ENCODE data around the gene EP300.
"Not testable (repeated sequence)": the region's sequence is repeated elsewhere in the genome, so short reads cannot be mapped to it uniquely, and the experiment has no call there.

The EP300 gene

DNA sequence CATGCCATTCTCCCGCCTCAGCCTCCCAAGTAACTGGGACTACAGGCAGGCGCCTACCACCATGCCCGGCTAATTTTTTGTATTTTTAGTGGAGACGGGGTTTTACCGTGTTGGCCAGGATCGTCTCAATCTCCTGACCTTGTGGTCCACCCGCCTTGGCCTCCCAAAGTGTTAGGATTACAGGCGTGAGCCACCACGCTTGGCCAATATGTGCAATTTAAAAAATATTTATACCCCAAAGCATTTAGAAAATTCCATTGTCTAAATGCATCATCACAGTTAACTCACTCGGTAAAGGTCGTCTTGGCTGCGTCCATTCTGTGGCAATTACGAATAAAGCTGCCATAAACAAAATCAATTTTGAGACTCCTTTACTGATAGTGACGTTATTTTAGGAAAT is 36.2 kb downstream of the EP300 start:
- no peak overlapping the region for H3K4me3 ChIP-seq (ENCODE audit: insufficient read depth in 1 of 2, low read depth in 1 of 2, low read length in 2 of 2)
- H3K27ac ChIP-seq (ENCODE audit: low read length, poor library complexity, severe bottlenecking): no peak overlapping the region
- 98% methylated on average over 14 of the region's 14 CpGs for whole genome bisulfite sequencing
- no peak overlapping the region for H2AFZ ChIP-seq (ENCODE audit: low read depth, low read length)
- no peak overlapping the region for H3K14ac ChIP-seq (ENCODE audit: low read length in 2 of 2)
- no peak overlapping the region for H3K23ac ChIP-seq (ENCODE audit: low read length in 2 of 2)
- H4K8ac ChIP-seq (ENCODE audit: low read length): no peak overlapping the region
- no peak overlapping the region for H2BK5ac ChIP-seq (ENCODE audit: low read depth, low read length, poor library complexity, severe bottlenecking)
- no peak overlapping the region for H3K18ac ChIP-seq (ENCODE audit: low read depth in 1 of 2, low read length in 2 of 2)
- H2BK12ac ChIP-seq (ENCODE audit: low read length in 2 of 2): no peak overlapping the region
- no peaks in the 10 kb centered on the region for H3K9me3 ChIP-seq (ENCODE audit: control insufficient read depth, low read length)
- no peak overlapping the region for H3K9ac ChIP-seq (ENCODE audit: low read length)
- no peak overlapping the region for H3K4ac ChIP-seq (ENCODE audit: low read depth in 1 of 2, low read length in 2 of 2)
- H4K91ac ChIP-seq (ENCODE audit: low read length): no peak overlapping the region
- no peak overlapping the region for H2BK120ac ChIP-seq (ENCODE audit: low read depth, low read length)
- no peak for DNase-seq
- no peaks in the 10 kb centered on the region for H3K27me3 ChIP-seq (ENCODE audit: control insufficient read depth in 1 of 2, insufficient read depth in 1 of 2, low read length in 2 of 2)
- H3K4me2 ChIP-seq (ENCODE audit: low read length, poor library complexity, severe bottlenecking): no peak overlapping the region
- H3K36me3 ChIP-seq (ENCODE audit: control insufficient read depth in 1 of 2, insufficient read depth in 2 of 2, low read depth in 1 of 2, low read length in 2 of 2): peaks cover 40 to 85% of the 10 kb centered on the region in 2 experiments
- H2AK5ac ChIP-seq (ENCODE audit: low read length, severe bottlenecking): no peak overlapping the region
- H3K79me1 ChIP-seq (replicated peaks; ENCODE audit: low read length, poor library complexity, severe bottlenecking): peaks cover 16% of the 10 kb centered on the region
- no peak overlapping the region for H2BK15ac ChIP-seq (ENCODE audit: low read depth, poor library complexity, severe bottlenecking)
- H3K4me1 ChIP-seq (ENCODE audit: control insufficient read depth, insufficient read depth, low read depth, low read length): no peaks in the 10 kb centered on the region

DNA sequence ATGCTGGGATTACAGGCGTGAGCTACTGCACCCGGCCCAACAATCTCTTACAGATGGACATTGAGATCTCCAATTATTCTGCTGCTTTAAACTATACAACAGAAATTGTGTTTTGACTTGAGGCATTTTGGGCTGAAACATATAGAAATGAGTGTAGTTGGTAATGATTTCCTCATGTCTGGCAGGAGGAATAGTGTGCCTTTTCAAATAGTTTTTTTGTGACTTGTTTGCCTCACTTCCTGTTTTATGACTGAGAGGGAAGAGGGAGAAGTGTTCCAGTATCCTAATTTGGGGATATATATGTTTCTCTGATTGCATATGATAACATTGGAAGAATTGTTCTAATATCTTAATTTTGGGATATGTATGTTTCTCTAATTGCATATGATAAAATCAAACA is 40.2 kb downstream of the EP300 start:
- Histone ChIP-seq H3K4me1 (ENCODE audit: control insufficient read depth, insufficient read depth, low read depth, low read length) (peaks cover 2% of the 10 kb centered on the region), H3K23ac (ENCODE audit: low read length in 2 of 2) (no peak overlapping the region), H3K14ac (ENCODE audit: low read length in 2 of 2) (no peak overlapping the region), H2AK5ac (ENCODE audit: low read length, severe bottlenecking) (no peak overlapping the region), H2BK12ac (ENCODE audit: low read length in 2 of 2) (no peak overlapping the region), H2BK120ac (ENCODE audit: low read depth, low read length) (no peak overlapping the region), H3K36me3 (ENCODE audit: control insufficient read depth in 1 of 2, insufficient read depth in 2 of 2, low read depth in 1 of 2, low read length in 2 of 2) (peaks cover 50 to 93% of the 10 kb centered on the region in 2 experiments), H3K4me3 (ENCODE audit: insufficient read depth in 1 of 2, low read depth in 1 of 2, low read length in 2 of 2) (no peak overlapping the region), H2BK15ac (ENCODE audit: low read depth, poor library complexity, severe bottlenecking) (no peak overlapping the region), H4K91ac (ENCODE audit: low read length) (no peak overlapping the region), H4K8ac (ENCODE audit: low read length) (no peak overlapping the region), H3K4me2 (ENCODE audit: low read length, poor library complexity, severe bottlenecking) (no peak overlapping the region), H3K4ac (ENCODE audit: low read depth in 1 of 2, low read length in 2 of 2) (no peak overlapping the region), H3K9ac (ENCODE audit: low read length) (no peak overlapping the region), H3K9me3 (ENCODE audit: control insufficient read depth, low read length) (no peaks in the 10 kb centered on the region), H3K27ac (ENCODE audit: low read length, poor library complexity, severe bottlenecking) (no peak overlapping the region), H3K27me3 (ENCODE audit: control insufficient read depth in 1 of 2, insufficient read depth in 1 of 2, low read length in 2 of 2) (no peaks in the 10 kb centered on the region), H3K79me1 (replicated peaks; ENCODE audit: low read length, poor library complexity, severe bottlenecking) (peaks cover 23% of the 10 kb centered on the region), H3K18ac (ENCODE audit: low read depth in 1 of 2, low read length in 2 of 2) (no peak overlapping the region), H2AFZ (ENCODE audit: low read depth, low read length) (no peak overlapping the region), H2BK5ac (ENCODE audit: low read depth, low read length, poor library complexity, severe bottlenecking) (no peak overlapping the region)
- 100% methylated on average over 2 of the region's 2 CpGs for WGBS
- DNase-seq: no peak

DNA sequence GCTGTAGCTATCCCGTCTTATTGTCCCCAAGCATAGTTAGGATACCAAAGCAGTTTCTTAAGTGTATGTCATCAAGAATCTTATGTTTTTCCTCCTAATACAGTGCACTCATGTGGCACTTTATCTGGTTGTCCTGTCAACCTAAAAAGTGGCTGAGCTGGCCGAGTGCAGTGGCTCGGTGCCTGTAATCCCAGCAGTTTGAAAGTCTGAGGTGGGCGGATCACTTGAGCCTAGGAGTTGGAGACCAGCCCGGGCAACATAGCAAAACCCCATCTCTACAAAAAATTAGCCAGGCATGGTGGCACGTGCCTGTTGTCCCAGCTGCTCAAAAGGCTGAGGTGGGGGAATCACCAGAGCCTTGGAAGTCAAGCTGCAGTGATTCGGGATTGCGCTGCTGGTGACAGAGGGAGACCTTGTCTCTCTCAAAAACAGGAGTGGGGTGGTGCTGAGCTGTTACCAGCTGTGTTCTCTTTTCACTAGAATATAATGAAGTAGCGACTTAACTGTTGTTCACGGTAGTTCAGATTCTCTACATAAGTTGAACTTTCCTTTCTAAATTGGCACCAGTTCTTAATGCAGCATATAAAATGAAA is 48.1 kb downstream of the EP300 start:
- Histone ChIP-seq H3K9me3 (ENCODE audit: control insufficient read depth, low read length) (no peaks in the 10 kb centered on the region), H3K27ac (ENCODE audit: low read length, poor library complexity, severe bottlenecking) (no peak overlapping the region), H2BK12ac (ENCODE audit: low read length in 2 of 2) (no peak overlapping the region), H2AK5ac (ENCODE audit: low read length, severe bottlenecking) (no peak overlapping the region), H2AFZ (ENCODE audit: low read depth, low read length) (no peak overlapping the region), H3K4me1 (ENCODE audit: control insufficient read depth, insufficient read depth, low read depth, low read length) (no peaks in the 10 kb centered on the region), H3K4ac (ENCODE audit: low read depth in 1 of 2, low read length in 2 of 2) (no peak overlapping the region), H3K4me2 (ENCODE audit: low read length, poor library complexity, severe bottlenecking) (no peak overlapping the region), H3K18ac (ENCODE audit: low read depth in 1 of 2, low read length in 2 of 2) (no peak overlapping the region), H3K79me1 (replicated peaks; ENCODE audit: low read length, poor library complexity, severe bottlenecking) (peaks cover 35% of the 10 kb centered on the region), H3K4me3 (ENCODE audit: insufficient read depth in 1 of 2, low read depth in 1 of 2, low read length in 2 of 2) (no peak overlapping the region), H4K91ac (ENCODE audit: low read length) (no peak overlapping the region), H3K14ac (ENCODE audit: low read length in 2 of 2) (no peak overlapping the region), H3K23ac (ENCODE audit: low read length in 2 of 2) (no peak overlapping the region), H2BK5ac (ENCODE audit: low read depth, low read length, poor library complexity, severe bottlenecking) (no peak overlapping the region), H3K9ac (ENCODE audit: low read length) (no peak overlapping the region), H2BK120ac (ENCODE audit: low read depth, low read length) (no peak overlapping the region), H3K27me3 (ENCODE audit: control insufficient read depth in 1 of 2, insufficient read depth in 1 of 2, low read length in 2 of 2) (no peaks in the 10 kb centered on the region), H3K36me3 (ENCODE audit: control insufficient read depth in 1 of 2, insufficient read depth in 2 of 2, low read depth in 1 of 2, low read length in 2 of 2) (peaks cover 52 to 97% of the 10 kb centered on the region in 2 experiments), H4K8ac (ENCODE audit: low read length) (no peak overlapping the region), H2BK15ac (ENCODE audit: low read depth, poor library complexity, severe bottlenecking) (no peak overlapping the region)
- DNase-seq: no peak
- WGBS: 97% methylated on average over 8 of the region's 10 CpGs

DNA sequence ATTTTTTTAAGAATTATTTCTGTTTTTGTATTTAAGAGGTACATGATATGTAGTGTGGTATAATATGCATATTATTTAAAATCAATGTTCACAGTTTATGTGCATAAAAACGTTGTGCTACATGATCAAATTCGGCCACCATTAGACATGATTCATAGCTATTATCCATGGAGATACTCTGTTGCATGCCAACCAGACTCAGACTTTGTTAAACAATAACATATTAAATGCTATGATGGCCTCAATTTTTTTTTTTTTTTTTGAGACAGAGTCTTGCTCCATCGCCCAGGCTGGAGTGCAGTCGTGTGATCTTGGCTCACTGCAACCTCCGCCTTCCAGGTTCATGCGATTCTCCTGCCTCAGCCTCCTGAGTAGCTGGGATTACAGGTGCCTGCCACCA is 53.5 kb downstream of the EP300 start:
- WGBS: 91% methylated on average over 6 of the region's 6 CpGs
- not testable (repeated sequence) for DNase-seq; H4K91ac ChIP-seq (ENCODE audit: low read length); H3K27ac ChIP-seq (ENCODE audit: low read length, poor library complexity, severe bottlenecking); H2AK5ac ChIP-seq (ENCODE audit: low read length, severe bottlenecking); H2BK5ac ChIP-seq (ENCODE audit: low read depth, low read length, poor library complexity, severe bottlenecking); H3K4ac ChIP-seq (ENCODE audit: low read depth in 1 of 2, low read length in 2 of 2); H4K8ac ChIP-seq (ENCODE audit: low read length); H3K27me3 ChIP-seq (ENCODE audit: control insufficient read depth in 1 of 2, insufficient read depth in 1 of 2, low read length in 2 of 2); H2BK120ac ChIP-seq (ENCODE audit: low read depth, low read length); H3K4me3 ChIP-seq (ENCODE audit: insufficient read depth in 1 of 2, low read depth in 1 of 2, low read length in 2 of 2); H3K9me3 ChIP-seq (ENCODE audit: control insufficient read depth, low read length); H3K4me2 ChIP-seq (ENCODE audit: low read length, poor library complexity, severe bottlenecking); H3K23ac ChIP-seq (ENCODE audit: low read length in 2 of 2); H3K9ac ChIP-seq (ENCODE audit: low read length); H2BK12ac ChIP-seq (ENCODE audit: low read length in 2 of 2); H2AFZ ChIP-seq (ENCODE audit: low read depth, low read length); H2BK15ac ChIP-seq (ENCODE audit: low read depth, poor library complexity, severe bottlenecking); H3K14ac ChIP-seq (ENCODE audit: low read length in 2 of 2); H3K18ac ChIP-seq (ENCODE audit: low read depth in 1 of 2, low read length in 2 of 2); H3K4me1 ChIP-seq (ENCODE audit: control insufficient read depth, insufficient read depth, low read depth, low read length)
- H3K79me1 ChIP-seq (replicated peaks; ENCODE audit: low read length, poor library complexity, severe bottlenecking): peaks cover 26% of the 10 kb centered on the region
- H3K36me3 ChIP-seq (ENCODE audit: control insufficient read depth in 1 of 2, insufficient read depth in 2 of 2, low read depth in 1 of 2, low read length in 2 of 2): peaks cover 44 to 93% of the 10 kb centered on the region in 2 experiments

Data from mesenchymal stem cell (in vitro differentiated cells and primary cell).